Keratinocyte (primary cell): ENCODE data around the gene DSCAML1. TPM values are rescaled to one million over a fixed set of nuclear protein-coding genes. Genes with fewer than 3 reads are reported as not detected.

Experiments
- DNase-seq: peaks from one replicate; pipeline ENCODE4 v3.0.0-alpha.2; 2011; ENCODE audit warnings: low read depth, missing footprints, low spot score
- FAIRE-seq: peaks from 2 replicates; lab custom pipeline; 2011; peaks lifted over from hg19 to GRCh38; lab: Jason Lieb, UNC
- H2AFZ ChIP-seq: 2 replicates; pipeline ENCODE4 v1.6.0; 2012; ENCODE audit warnings: low read length, control low read depth, inconsistent platforms; ENCODE audit not compliant: control insufficient read depth
- H3K27ac ChIP-seq: 2 replicates; pipeline ENCODE4 v1.5.1; 2011; ENCODE audit warnings: low read length; ENCODE audit not compliant: control insufficient read depth, insufficient read depth
- H3K27me3 ChIP-seq: 3 replicates; pipeline ENCODE4 v1.6.0; 2011; ENCODE audit warnings: low read length; ENCODE audit not compliant: control insufficient read depth, insufficient read depth; ENCODE audit errors: extremely low read depth
- H3K36me3 ChIP-seq, 2 experiments: 2 replicates in 1 of 2; 3 replicates in 1 of 2; pipeline ENCODE4 v1.5.1; 2011; ENCODE audit warnings: low read length in 2 of 2, mild to moderate bottlenecking in 1 of 2; ENCODE audit not compliant: control insufficient read depth in 2 of 2, insufficient read depth in 2 of 2; ENCODE audit errors: extremely low read depth in 1 of 2
- H3K4me1 ChIP-seq: 3 replicates; pipeline ENCODE4 v1.5.1; 2011; ENCODE audit warnings: low read length; ENCODE audit not compliant: control insufficient read depth, insufficient read depth; ENCODE audit errors: extremely low read depth
- H3K4me2 ChIP-seq: 3 replicates; pipeline ENCODE4 v1.6.0; 2011; ENCODE audit warnings: low read depth, low read length; ENCODE audit not compliant: control insufficient read depth, insufficient read depth; ENCODE audit errors: extremely low read depth
- H3K4me3 ChIP-seq, 3 experiments: fragments of 200-600 bp in 1 of 3; sonication (generic) in 1 of 3; 2 replicates in 2 of 3; 3 replicates in 1 of 3; pipeline ENCODE4 v1.5.1; 2011 to 2016; ENCODE audit warnings: low read length in 3 of 3, mild to moderate bottlenecking in 3 of 3, control low read depth in 2 of 3, inconsistent platforms in 1 of 3, low read depth in 1 of 3, mixed read lengths in 1 of 3, mixed run types in 1 of 3, moderate library complexity in 1 of 3; ENCODE audit not compliant: control insufficient read depth in 2 of 3, insufficient read depth in 2 of 3; ENCODE audit errors: extremely low read depth in 1 of 3
- H3K79me2 ChIP-seq: 2 replicates; pipeline ENCODE4 v1.6.0; 2012; ENCODE audit warnings: low read length; ENCODE audit not compliant: control insufficient read depth, insufficient read depth
- H3K9ac ChIP-seq: 3 replicates; pipeline ENCODE4 v1.6.0; 2011; ENCODE audit warnings: low read length; ENCODE audit not compliant: control insufficient read depth, insufficient read depth; ENCODE audit errors: extremely low read depth
- H3K9me1 ChIP-seq: 3 replicates; pipeline ENCODE4 v1.6.0; 2011; ENCODE audit warnings: low read length; ENCODE audit not compliant: control insufficient read depth, insufficient read depth; ENCODE audit errors: extremely low read depth
- H3K9me3 ChIP-seq: 2 replicates; pipeline ENCODE4 v1.5.1; 2012; ENCODE audit warnings: low read depth, low read length; ENCODE audit not compliant: control insufficient read depth
- H4K20me1 ChIP-seq: 3 replicates; pipeline ENCODE4 v1.6.0; 2011; ENCODE audit warnings: low read length; ENCODE audit not compliant: control insufficient read depth, insufficient read depth; ENCODE audit errors: extremely low read depth
- CTCF ChIP-seq, 3 experiments: IDR thresholded peaks in 1 of 3; conservative IDR thresholded peaks in 1 of 3; optimal IDR thresholded peaks in 1 of 3; 2 replicates in 2 of 3; 3 replicates in 1 of 3; pipeline versions ENCODE3 to v1.5.1; 2011; ENCODE audit warnings: low read length in 3 of 3, mild to moderate bottlenecking in 3 of 3, moderate library complexity in 2 of 3, control low read depth in 1 of 3, inconsistent platforms in 1 of 3; ENCODE audit not compliant: insufficient read depth in 2 of 3; ENCODE audit errors: extremely low read depth in 1 of 3
- EZH2 ChIP-seq: IDR thresholded peaks from one replicate; pipeline ENCODE4 v1.6.1; 2012; ENCODE audit warnings: inconsistent platforms, mild to moderate bottlenecking, low read length, moderate library complexity
- dilution Hi-C: fragments of 300-500 bp; cut with MboI; formaldehyde crosslinking; loops from one replicate; pipeline ENCODE4 v1.7.0; 2020; ENCODE audit warnings: low sequenced_read_pairs; ENCODE audit not compliant: extremely low pct_ligation_motif_present
- polyA plus RNA-seq, 5 experiments: library from polyadenylated mRNA; depleted of rRNA in 3 of 5; stranded (reverse) in 3 of 5; stranded (forward) in 1 of 5; unstranded in 1 of 5; fragments of >200 nt; gene quantifications; 1 replicate in 1 of 5; 2 replicates in 3 of 5; 3 replicates in 1 of 5; pipeline versions ENCODE4 v1.2.1 to v1.2.3, GENCODE V29; 2011 to 2012; ENCODE audit warnings: missing spikeins in 2 of 5, low read depth in 1 of 5, low replicate concordance in 1 of 5

Gene DSCAML1
- polyA plus RNA-seq, 1 donor (not counting 4 experiments of a cell fraction or from before 2014, with no cell fraction given) = not detected

- FAIRE-seq = no peak
Measured at GRCh38 chr11:117790279-117790678, 6.7 kb downstream of the DSCAML1 start.

GRCh38 chr11:117789241-117789640, 7.8 kb downstream of the DSCAML1 start:
- H3K9me3 ChIP-seq = no peaks in the 10 kb centered on the region
- no peak overlapping the region for H2AFZ ChIP-seq
- dilution Hi-C loops = no loop called here
- no peaks in the 10 kb centered on the region for H3K79me2 ChIP-seq
- no peaks in the 10 kb centered on the region for H4K20me1 ChIP-seq
- H3K27ac ChIP-seq = no peak overlapping the region
- FAIRE-seq (no peak), DNase-seq (no peak)
- TF ChIP-seq CTCF (optimal IDR thresholded peaks at IDR 0.05 in 1 of 3, IDR thresholded peaks at IDR 0.05 in 1 of 3, conservative IDR thresholded peaks at IDR 0.05 in 1 of 3; ENCODE audit: extremely low read depth in 1 of 3, insufficient read depth in 2 of 3, low read length in 3 of 3) = no peak
- no peak for TF ChIP-seq EZH2
- H3K36me3 ChIP-seq = no peaks in the 10 kb centered on the region
- no peak overlapping the region for H3K4me2 ChIP-seq
- no peaks in the 10 kb centered on the region for H3K9me1 ChIP-seq
- H3K9ac ChIP-seq = no peak overlapping the region
- no peaks in the 10 kb centered on the region for H3K4me1 ChIP-seq
- H3K4me3 ChIP-seq = no peak overlapping the region
- H3K27me3 ChIP-seq = peaks cover 38% of the 10 kb centered on the region

More at GRCh38 chr11:117790279-117790678, 6.7 kb downstream of the DSCAML1 start:
- Histone ChIP-seq H2AFZ (no peak overlapping the region), H4K20me1 (no peaks in the 10 kb centered on the region), H3K27me3 (peaks cover 44% of the 10 kb centered on the region), H3K27ac (no peak overlapping the region), H3K79me2 (no peaks in the 10 kb centered on the region), H3K36me3 (no peaks in the 10 kb centered on the region), H3K4me1 (no peaks in the 10 kb centered on the region), H3K4me3 (no peak overlapping the region), H3K9ac (no peak overlapping the region), H3K9me1 (no peaks in the 10 kb centered on the region), H3K9me3 (no peaks in the 10 kb centered on the region), H3K4me2 (no peak overlapping the region)
- no peak for DNase-seq
- dilution Hi-C loops = no loop called here
- TF ChIP-seq EZH2 (no peak), CTCF (optimal IDR thresholded peaks at IDR 0.05 in 1 of 3, IDR thresholded peaks at IDR 0.05 in 1 of 3, conservative IDR thresholded peaks at IDR 0.05 in 1 of 3; ENCODE audit: extremely low read depth in 1 of 3, insufficient read depth in 2 of 3, low read length in 3 of 3) (no peak)
